H9 (cell line): ENCODE measurements around the gene SHISA9. TPM values are rescaled to one million over a fixed set of nuclear protein-coding genes. Genes with fewer than 3 reads are reported as not detected.

ENCODE experiments used
- DNase-seq: peaks from one replicate; pipeline ENCODE4 v3.0.0-alpha.2; 2017
- H2AFZ ChIP-seq: one replicate; pipeline ENCODE4 v1.6.1; 2013; ENCODE audit warnings: mild to moderate bottlenecking, low read length, control low read depth, moderate library complexity
- H2AK5ac ChIP-seq: 2 replicates; pipeline ENCODE4 v1.6.1; 2013; ENCODE audit warnings: low read length, control low read depth, mixed read lengths; ENCODE audit not compliant: insufficient read length
- H2BK120ac ChIP-seq: one replicate; pipeline ENCODE4 v1.6.1; 2013; ENCODE audit warnings: low read depth, mild to moderate bottlenecking, low read length, control low read depth, inconsistent platforms; ENCODE audit not compliant: poor library complexity, severe bottlenecking
- H2BK12ac ChIP-seq: 2 replicates; pipeline ENCODE4 v1.6.1; 2013; ENCODE audit warnings: low read length, control low read depth, mixed read lengths, low read depth; ENCODE audit not compliant: insufficient read length
- H2BK15ac ChIP-seq: 2 replicates; pipeline ENCODE4 v1.6.1; 2013; ENCODE audit warnings: low read depth, low read length, control low read depth
- H2BK20ac ChIP-seq: one replicate; pipeline ENCODE4 v1.6.1; 2013; ENCODE audit warnings: low read depth, mild to moderate bottlenecking, low read length, control low read depth, inconsistent platforms; ENCODE audit not compliant: poor library complexity, severe bottlenecking
- H2BK5ac ChIP-seq: 2 replicates; pipeline ENCODE4 v1.6.1; 2013; ENCODE audit warnings: low read length, control low read depth, mixed read lengths; ENCODE audit not compliant: insufficient read length
- H3K14ac ChIP-seq: 2 replicates; pipeline ENCODE4 v1.6.1; 2013; ENCODE audit warnings: low read length, control low read depth; ENCODE audit not compliant: insufficient read depth
- H3K18ac ChIP-seq: 2 replicates; pipeline ENCODE4 v1.6.1; 2013; ENCODE audit warnings: low read depth, mild to moderate bottlenecking, mixed read lengths, low read length, control low read depth; ENCODE audit not compliant: insufficient read length
- H3K23ac ChIP-seq: 2 replicates; pipeline ENCODE4 v1.6.1; 2013; ENCODE audit warnings: low read length, control low read depth, mixed read lengths, low read depth; ENCODE audit not compliant: insufficient read length
- H3K23me2 ChIP-seq: 2 replicates; pipeline ENCODE4 v1.6.1; 2013; ENCODE audit warnings: low read depth, mild to moderate bottlenecking, mixed read lengths, low read length, control low read depth; ENCODE audit not compliant: insufficient read length, poor library complexity, severe bottlenecking
- H3K27ac ChIP-seq: 2 replicates; pipeline ENCODE4 v1.5.1; 2013; ENCODE audit warnings: low read length, control low read depth, mixed read lengths, low read depth; ENCODE audit not compliant: insufficient read length
- H3K27me3 ChIP-seq: 2 replicates; pipeline ENCODE4 v1.6.1; 2013; ENCODE audit warnings: low read length, control low read depth, inconsistent platforms; ENCODE audit not compliant: insufficient read depth
- H3K4ac ChIP-seq: 2 replicates; pipeline ENCODE4 v1.6.1; 2013; ENCODE audit warnings: low read depth, mild to moderate bottlenecking, control low read depth, inconsistent platforms, low read length, moderate library complexity
- H3K4me1 ChIP-seq: 2 replicates; pipeline ENCODE4 v1.6.1; 2013; ENCODE audit warnings: low read length, control low read depth, inconsistent platforms; ENCODE audit not compliant: insufficient read depth
- H3K4me2 ChIP-seq: 2 replicates; pipeline ENCODE4 v1.6.1; 2013; ENCODE audit warnings: low read length, control low read depth, mixed read lengths; ENCODE audit not compliant: insufficient read length, insufficient read depth
- H3K56ac ChIP-seq: 2 replicates; pipeline ENCODE4 v1.6.1; 2013; ENCODE audit warnings: low read depth, mild to moderate bottlenecking, mixed read lengths, low read length, control low read depth; ENCODE audit not compliant: insufficient read length
- H3K79me1 ChIP-seq: 2 replicates; pipeline ENCODE4 v1.6.1; 2013; ENCODE audit warnings: low read depth, mild to moderate bottlenecking, moderate library complexity, low read length, control low read depth, inconsistent platforms; ENCODE audit not compliant: insufficient read depth, poor library complexity, severe bottlenecking
- H3K79me2 ChIP-seq: 2 replicates; pipeline ENCODE4 v1.6.1; 2013; ENCODE audit warnings: low read length, control low read depth, inconsistent platforms; ENCODE audit not compliant: insufficient read depth
- H3K9ac ChIP-seq: 2 replicates; pipeline ENCODE4 v1.6.1; 2013; ENCODE audit warnings: low read length, control low read depth, mixed read lengths; ENCODE audit not compliant: insufficient read length; ENCODE audit errors: extremely low read depth
- H3K9me3 ChIP-seq: one replicate; pipeline ENCODE4 v1.6.1; 2013; ENCODE audit warnings: low read depth, low read length, inconsistent platforms; ENCODE audit not compliant: control insufficient read depth
- H3T11ph ChIP-seq: one replicate; pipeline ENCODE4 v1.6.1; 2013; ENCODE audit warnings: mild to moderate bottlenecking, low read length, control low read depth, inconsistent platforms
- H4K20me1 ChIP-seq: one replicate; pipeline ENCODE4 v1.6.1; 2013; ENCODE audit not compliant: control insufficient read depth, insufficient read length, insufficient read depth
- H4K5ac ChIP-seq: 2 replicates; pipeline ENCODE4 v1.6.1; 2013; ENCODE audit warnings: low read depth, mild to moderate bottlenecking, mixed read lengths, low read length, control low read depth; ENCODE audit not compliant: insufficient read length
- H4K8ac ChIP-seq: replicated peaks from 2 replicates; pipeline ENCODE4 v1.6.1; 2013; ENCODE audit warnings: low read length, control low read depth, mixed read lengths, low read depth; ENCODE audit not compliant: insufficient read length
- H4K91ac ChIP-seq: 2 replicates; pipeline ENCODE4 v1.6.1; 2013; ENCODE audit warnings: low read depth, mild to moderate bottlenecking, moderate library complexity, mixed read lengths, low read length, control low read depth; ENCODE audit not compliant: insufficient read length
- H3K27ac Mint-ChIP-seq, 3 experiments: 2 replicates in 2 of 3; 3 replicates in 1 of 3; pipeline ENCODE4 v1.8.0; 2020 to 2021; ENCODE audit warnings: mixed read lengths in 3 of 3, mild to moderate bottlenecking in 1 of 3, moderate library complexity in 1 of 3
- H3K27me3 Mint-ChIP-seq: 2 replicates; pipeline ENCODE4 v1.8.0; 2021; ENCODE audit warnings: low read depth, mild to moderate bottlenecking, moderate library complexity, mixed read lengths
- H3K36me3 Mint-ChIP-seq, 3 experiments: 2 replicates in 2 of 3; 3 replicates in 1 of 3; pipeline ENCODE4 v1.8.0; 2020 to 2021; ENCODE audit warnings: low read depth in 3 of 3, mixed read lengths in 3 of 3; ENCODE audit not compliant: insufficient read depth in 1 of 3
- H3K4me1 Mint-ChIP-seq, 2 experiments: 2 replicates each; pipeline ENCODE4 v1.8.0; 2020; ENCODE audit warnings: mixed read lengths in 2 of 2
- H3K4me3 Mint-ChIP-seq, 2 experiments: 2 replicates in 1 of 2; 3 replicates in 1 of 2; pipeline ENCODE4 v1.8.0; 2020 to 2021; ENCODE audit warnings: mild to moderate bottlenecking in 2 of 2, mixed read lengths in 2 of 2, moderate library complexity in 1 of 2
- H3K9me3 Mint-ChIP-seq, 2 experiments: 2 replicates in 1 of 2; 3 replicates in 1 of 2; pipeline ENCODE4 v1.8.0; 2020; ENCODE audit warnings: mild to moderate bottlenecking in 2 of 2, mixed read lengths in 2 of 2, moderate library complexity in 1 of 2
- WGBS: extraction: QIAGEN DNeasy Blood & Tissue Kit; methylation state at CpG from one replicate; pipeline ENCODE4 v1.1.7; 2013; ENCODE audit warnings: missing lambda C conversion rate, low lambda C conversion rate, mixed read lengths; ENCODE audit not compliant: insufficient read length; ENCODE audit errors: extremely low coverage; 5-methylcytosine and 5-hydroxymethylcytosine counted together
- total RNA-seq: library from RNA; stranded (reverse); gene quantifications from 2 replicates; pipeline ENCODE4 v1.2.1, GENCODE V29; 2021
- TF ChIP-seq, protein P1 (sequence below): fragments of 200-600 bp; sonication (generic); conservative IDR thresholded peaks from 3 replicates; pipeline ENCODE4 v1.8.0; 2021; ENCODE audit warnings: antibody characterized with exemption, mild to moderate bottlenecking

The SHISA9 gene
- total RNA-seq, 1 experiment from 2014 or later: 7.0 TPM

DNA sequence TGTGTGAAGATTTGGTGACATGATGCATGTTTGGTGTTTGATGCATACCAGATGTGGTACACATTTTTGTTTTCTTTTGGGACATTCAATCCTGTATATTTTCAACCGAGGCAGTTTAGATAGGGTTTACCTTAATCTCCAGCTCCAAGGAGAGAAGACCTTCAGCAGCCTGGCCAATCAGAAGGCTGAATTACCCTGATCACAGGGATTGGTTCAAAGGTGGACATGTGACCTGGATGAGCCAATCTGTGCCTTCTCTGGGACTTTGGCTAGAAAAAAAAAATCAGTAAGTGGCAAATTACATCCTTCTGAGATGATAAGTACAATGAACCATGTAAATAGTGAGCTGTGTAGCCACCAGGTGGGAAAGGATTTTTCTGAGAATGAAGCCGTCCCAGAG lies 205.1 kb downstream of the SHISA9 start:
- Histone ChIP-seq H3K18ac (no peak overlapping the region), H4K5ac (no peak overlapping the region), H2BK12ac (no peak overlapping the region), H3K9me3 (no peaks in the 10 kb centered on the region), H3K4me2 (no peak overlapping the region), H3K56ac (no peak overlapping the region), H4K8ac (no peak overlapping the region), H3K27me3 (no peaks in the 10 kb centered on the region), H3K79me1 (no peaks in the 10 kb centered on the region), H3K27ac (no peak overlapping the region), H2BK15ac (no peak overlapping the region), H2BK5ac (no peak overlapping the region), H3K23ac (no peak overlapping the region), H3K23me2 (no peaks in the 10 kb centered on the region), H3K4me1 (no peaks in the 10 kb centered on the region; the same call in 1 of the 2 replicates), H4K91ac (no peak overlapping the region), H3K79me2 (no peaks in the 10 kb centered on the region), H2AK5ac (no peak overlapping the region), H3T11ph (no peak overlapping the region), H3K4ac (no peak overlapping the region), H4K20me1 (no peaks in the 10 kb centered on the region), H3K9ac (no peak overlapping the region), H2AFZ (no peak overlapping the region), H2BK20ac (no peak overlapping the region), H3K14ac (no peak overlapping the region), H2BK120ac (no peak overlapping the region)
- Mint-ChIP-seq H3K27ac (no peak overlapping the region), H3K4me1 (peaks cover 11 to 19% of the 10 kb centered on the region in 2 experiments), H3K36me3 (peaks cover 3 to 20% (median 16%) of the 10 kb centered on the region in 3 experiments; a peak in 6 of 7 replicates), H3K4me3 (no peak overlapping the region), H3K9me3 (peaks cover 7 to 11% of the 10 kb centered on the region in 2 experiments), H3K27me3 (no peaks in the 10 kb centered on the region; the same call in 1 of the 2 replicates)
- no CpG with 5 or more reads among the region's 2 CpGs for WGBS
- DNase-seq: no peak
- TF ChIP-seq, protein P1, sequence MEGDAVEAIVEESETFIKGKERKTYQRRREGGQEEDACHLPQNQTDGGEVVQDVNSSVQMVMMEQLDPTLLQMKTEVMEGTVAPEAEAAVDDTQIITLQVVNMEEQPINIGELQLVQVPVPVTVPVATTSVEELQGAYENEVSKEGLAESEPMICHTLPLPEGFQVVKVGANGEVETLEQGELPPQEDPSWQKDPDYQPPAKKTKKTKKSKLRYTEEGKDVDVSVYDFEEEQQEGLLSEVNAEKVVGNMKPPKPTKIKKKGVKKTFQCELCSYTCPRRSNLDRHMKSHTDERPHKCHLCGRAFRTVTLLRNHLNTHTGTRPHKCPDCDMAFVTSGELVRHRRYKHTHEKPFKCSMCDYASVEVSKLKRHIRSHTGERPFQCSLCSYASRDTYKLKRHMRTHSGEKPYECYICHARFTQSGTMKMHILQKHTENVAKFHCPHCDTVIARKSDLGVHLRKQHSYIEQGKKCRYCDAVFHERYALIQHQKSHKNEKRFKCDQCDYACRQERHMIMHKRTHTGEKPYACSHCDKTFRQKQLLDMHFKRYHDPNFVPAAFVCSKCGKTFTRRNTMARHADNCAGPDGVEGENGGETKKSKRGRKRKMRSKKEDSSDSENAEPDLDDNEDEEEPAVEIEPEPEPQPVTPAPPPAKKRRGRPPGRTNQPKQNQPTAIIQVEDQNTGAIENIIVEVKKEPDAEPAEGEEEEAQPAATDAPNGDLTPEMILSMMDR: no peak
